Mesendoderm (in vitro differentiated cells): Measurements from ENCODE around the gene CTNS.

Experiments
- DNase-seq: peaks from one replicate; pipeline ENCODE4 v3.0.0; 2013
- H2AK5ac ChIP-seq: 2 replicates; pipeline ENCODE4 v1.6.1; 2013; ENCODE audit warnings: low read length, inconsistent platforms
- H2BK120ac ChIP-seq: 2 replicates; pipeline ENCODE4 v1.6.1; 2013; ENCODE audit warnings: low read depth, mild to moderate bottlenecking, low read length, moderate library complexity, mixed read lengths
- H2BK15ac ChIP-seq: replicated peaks from 2 replicates; pipeline ENCODE4 v1.6.1; 2013; ENCODE audit warnings: low read depth, mild to moderate bottlenecking, moderate library complexity
- H2BK5ac ChIP-seq: 2 replicates; pipeline ENCODE4 v1.6.1; 2013; ENCODE audit warnings: low read length, inconsistent platforms
- H3K18ac ChIP-seq: 2 replicates; pipeline ENCODE4 v1.6.1; 2013; ENCODE audit warnings: mild to moderate bottlenecking, low read length, mixed read lengths
- H3K23ac ChIP-seq: one replicate; pipeline ENCODE4 v1.6.1; 2013; ENCODE audit warnings: low read length
- H3K27ac ChIP-seq: 2 replicates; pipeline ENCODE4 v1.5.1; 2013; ENCODE audit warnings: low read depth, mild to moderate bottlenecking, inconsistent platforms, low read length, moderate library complexity
- H3K27me3 ChIP-seq: 2 replicates; pipeline ENCODE4 v1.6.1; 2013; ENCODE audit warnings: low read length, control low read depth, mild to moderate bottlenecking, inconsistent platforms; ENCODE audit not compliant: insufficient read depth, poor library complexity
- H3K36me3 ChIP-seq: 2 replicates; pipeline ENCODE4 v1.6.1; 2013; ENCODE audit warnings: low read length, inconsistent platforms; ENCODE audit not compliant: control insufficient read depth, insufficient read depth
- H3K4ac ChIP-seq: one replicate; pipeline ENCODE4 v1.6.1; 2013; ENCODE audit warnings: low read depth, mild to moderate bottlenecking, low read length, moderate library complexity
- H3K4me1 ChIP-seq: 2 replicates; pipeline ENCODE4 v1.6.1; 2013; ENCODE audit warnings: low read depth, low read length, inconsistent platforms; ENCODE audit not compliant: control insufficient read depth
- H3K4me2 ChIP-seq: 2 replicates; pipeline ENCODE4 v1.6.1; 2013; ENCODE audit warnings: low read length
- H3K4me3 ChIP-seq: 2 replicates; pipeline ENCODE4 v1.5.1; 2013; ENCODE audit warnings: mild to moderate bottlenecking, low read length
- H3K56ac ChIP-seq: one replicate; pipeline ENCODE4 v1.6.1; 2013; ENCODE audit warnings: low read length
- H3K79me1 ChIP-seq: 2 replicates; pipeline ENCODE4 v1.6.1; 2013; ENCODE audit warnings: low read length, inconsistent platforms
- H3K79me2 ChIP-seq: 2 replicates; pipeline ENCODE4 v1.6.1; 2013; ENCODE audit warnings: mild to moderate bottlenecking, low read length; ENCODE audit not compliant: control insufficient read depth, insufficient read depth
- H3K9ac ChIP-seq: 2 replicates; pipeline ENCODE4 v1.6.1; 2013; ENCODE audit warnings: low read length, inconsistent platforms
- H4K5ac ChIP-seq: one replicate; pipeline ENCODE4 v1.6.1; 2013; ENCODE audit warnings: low read length
- H4K8ac ChIP-seq: one replicate; pipeline ENCODE4 v1.6.1; 2013; ENCODE audit warnings: low read depth, mild to moderate bottlenecking, control low read depth, low read length, moderate library complexity
- WGBS: extraction: QIAGEN DNeasy Blood & Tissue Kit; methylation state at CpG from one replicate; pipeline ENCODE4 v1.1.7; 2013; ENCODE audit warnings: low lambda C conversion rate, missing lambda C conversion rate; ENCODE audit not compliant: insufficient coverage; ENCODE audit errors: extremely low coverage; 5-methylcytosine and 5-hydroxymethylcytosine counted together

The CTNS gene

GRCh38 chr17:3682033-3682432 lies 45.5 kb downstream of the CTNS start:
- H3K27me3 ChIP-seq, result no peaks in the 10 kb centered on the region
- no peak for DNase-seq
- no peak overlapping the region for H4K5ac ChIP-seq
- H3K79me1 ChIP-seq, result no peaks in the 10 kb centered on the region
- no peak overlapping the region for H3K4me3 ChIP-seq
- no peaks in the 10 kb centered on the region for H3K36me3 ChIP-seq
- H3K4ac ChIP-seq, result no peak overlapping the region
- H2BK120ac ChIP-seq, result no peak overlapping the region
- WGBS, result no CpG with 5 or more reads among the region's 12 CpGs
- H2AK5ac ChIP-seq, result no peak overlapping the region
- H3K4me1 ChIP-seq, result no peaks in the 10 kb centered on the region
- no peak overlapping the region for H2BK5ac ChIP-seq
- no peak overlapping the region for H3K23ac ChIP-seq
- H3K27ac ChIP-seq, result no peak overlapping the region
- no peak overlapping the region for H3K9ac ChIP-seq
- H3K79me2 ChIP-seq, result no peaks in the 10 kb centered on the region
- no peak overlapping the region for H3K4me2 ChIP-seq
- no peak overlapping the region for H3K56ac ChIP-seq
- H3K18ac ChIP-seq, result no peak overlapping the region
- H4K8ac ChIP-seq, result no peak overlapping the region
- no peak overlapping the region for H2BK15ac ChIP-seq

DNA sequence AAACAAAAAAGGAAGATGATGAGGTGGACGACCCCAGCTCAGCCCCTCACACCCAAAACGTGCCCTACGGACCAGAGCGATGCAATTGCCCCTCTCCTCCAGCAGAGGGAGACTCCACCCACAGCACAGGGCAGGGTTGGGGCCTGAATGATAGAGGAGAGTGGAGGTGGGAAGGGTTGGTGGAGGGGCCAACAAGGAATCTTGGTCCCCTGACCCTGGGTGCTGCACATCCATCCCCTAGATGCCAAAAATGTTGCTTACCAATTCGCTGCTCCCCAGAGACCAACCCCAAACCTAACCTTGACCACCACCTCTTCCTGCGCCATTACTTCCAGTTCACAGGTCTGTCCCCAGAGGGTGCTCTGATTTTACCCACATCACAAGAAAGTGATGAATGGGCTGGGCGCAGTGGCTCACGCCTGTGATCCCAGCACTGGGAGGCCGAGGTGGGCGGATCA lies 46.5 kb downstream of the CTNS start:
- H3K23ac ChIP-seq, result no peak overlapping the region
- DNase-seq, result peak; percentile 81
- no peak overlapping the region for H2BK120ac ChIP-seq
- no peaks in the 10 kb centered on the region for H3K4me1 ChIP-seq
- no peak overlapping the region for H3K18ac ChIP-seq
- no peaks in the 10 kb centered on the region for H3K79me2 ChIP-seq
- no peak overlapping the region for H4K8ac ChIP-seq
- H3K4me2 ChIP-seq, result no peak overlapping the region
- H2AK5ac ChIP-seq, result no peak overlapping the region
- no peaks in the 10 kb centered on the region for H3K27me3 ChIP-seq
- H4K5ac ChIP-seq, result no peak overlapping the region
- H3K56ac ChIP-seq, result no peak overlapping the region
- no peaks in the 10 kb centered on the region for H3K36me3 ChIP-seq
- no CpG with 5 or more reads among the region's 10 CpGs for WGBS
- H2BK5ac ChIP-seq, result no peak overlapping the region
- no peak overlapping the region for H3K9ac ChIP-seq
- H3K4me3 ChIP-seq, result no peak overlapping the region
- H3K27ac ChIP-seq, result no peak overlapping the region
- H3K4ac ChIP-seq, result no peak overlapping the region
- H3K79me1 ChIP-seq, result no peaks in the 10 kb centered on the region
- no peak overlapping the region for H2BK15ac ChIP-seq

GRCh38 chr17:3685174-3685573 lies 48.6 kb downstream of the CTNS start:
- H3K18ac ChIP-seq, result no peak overlapping the region
- DNase-seq, result no peak
- no peak overlapping the region for H2BK120ac ChIP-seq
- no peaks in the 10 kb centered on the region for H3K4me1 ChIP-seq
- no peaks in the 10 kb centered on the region for H3K79me1 ChIP-seq
- no CpG with 5 or more reads among the region's 13 CpGs for WGBS
- no peak overlapping the region for H2AK5ac ChIP-seq
- H3K23ac ChIP-seq, result no peak overlapping the region
- H3K56ac ChIP-seq, result no peak overlapping the region
- H3K4me3 ChIP-seq, result no peak overlapping the region
- H3K4ac ChIP-seq, result no peak overlapping the region
- H3K27me3 ChIP-seq, result no peaks in the 10 kb centered on the region
- H3K36me3 ChIP-seq, result no peaks in the 10 kb centered on the region
- H4K5ac ChIP-seq, result no peak overlapping the region
- no peak overlapping the region for H2BK15ac ChIP-seq
- H3K9ac ChIP-seq, result no peak overlapping the region
- no peaks in the 10 kb centered on the region for H3K79me2 ChIP-seq
- no peak overlapping the region for H2BK5ac ChIP-seq
- H3K27ac ChIP-seq, result no peak overlapping the region
- H3K4me2 ChIP-seq, result no peak overlapping the region
- no peak overlapping the region for H4K8ac ChIP-seq

- H3K4ac ChIP-seq, result no peak overlapping the region
- H3K4me3 ChIP-seq, result no peak overlapping the region
- no peaks in the 10 kb centered on the region for H3K79me2 ChIP-seq
- H4K8ac ChIP-seq, result no peak overlapping the region
- no peaks in the 10 kb centered on the region for H3K27me3 ChIP-seq
- H3K9ac ChIP-seq, result no peak overlapping the region
- no peak overlapping the region for H2BK5ac ChIP-seq
- H4K5ac ChIP-seq, result no peak overlapping the region
- H2BK120ac ChIP-seq, result no peak overlapping the region
- H3K4me1 ChIP-seq, result no peaks in the 10 kb centered on the region
- H3K23ac ChIP-seq, result no peak overlapping the region
- no peak overlapping the region for H3K27ac ChIP-seq
- H3K79me1 ChIP-seq, result no peaks in the 10 kb centered on the region
- no peaks in the 10 kb centered on the region for H3K36me3 ChIP-seq
- no peak overlapping the region for H2AK5ac ChIP-seq
- no peak overlapping the region for H3K56ac ChIP-seq
- WGBS, result no CpG with 5 or more reads among the region's 19 CpGs
- DNase-seq, result no peak
- no peak overlapping the region for H3K18ac ChIP-seq
- H2BK15ac ChIP-seq, result no peak overlapping the region
- H3K4me2 ChIP-seq, result no peak overlapping the region
Observed at GRCh38 chr17:3688027-3688553, 51.5 kb downstream of the CTNS start.

DNA sequence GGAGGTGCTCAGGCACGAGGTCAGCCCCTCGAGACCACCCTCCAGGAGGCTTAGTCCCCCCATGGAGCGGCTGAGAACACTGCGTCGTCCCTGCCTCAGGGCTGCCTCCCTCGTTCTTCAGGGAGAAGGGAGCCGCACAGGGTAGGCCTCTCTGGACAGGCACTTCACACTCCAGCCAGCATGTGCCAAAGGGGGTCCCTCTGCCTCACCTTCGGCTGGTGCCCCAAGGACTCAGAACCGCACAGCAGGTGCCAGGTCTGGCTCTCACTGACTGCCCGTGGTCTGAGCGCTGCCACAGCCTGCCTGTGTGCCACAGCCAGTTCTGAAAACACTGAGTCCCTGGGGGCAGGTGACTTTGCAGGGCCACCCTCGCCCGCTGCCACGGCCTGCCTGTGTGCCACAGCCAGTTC lies 52.3 kb downstream of the CTNS start:
- no peak overlapping the region for H2BK15ac ChIP-seq
- H3K79me2 ChIP-seq, result no peaks in the 10 kb centered on the region
- no peak overlapping the region for H3K27ac ChIP-seq
- no CpG with 5 or more reads among the region's 14 CpGs for WGBS
- H3K36me3 ChIP-seq, result no peaks in the 10 kb centered on the region
- H3K4me3 ChIP-seq, result no peak overlapping the region
- H2AK5ac ChIP-seq, result no peak overlapping the region
- H4K5ac ChIP-seq, result no peak overlapping the region
- no peak overlapping the region for H3K9ac ChIP-seq
- H3K4me2 ChIP-seq, result no peak overlapping the region
- no peak overlapping the region for H3K4ac ChIP-seq
- H3K27me3 ChIP-seq, result no peaks in the 10 kb centered on the region
- DNase-seq, result no peak
- H2BK120ac ChIP-seq, result no peak overlapping the region
- H3K79me1 ChIP-seq, result no peaks in the 10 kb centered on the region
- no peak overlapping the region for H2BK5ac ChIP-seq
- no peak overlapping the region for H3K18ac ChIP-seq
- H3K4me1 ChIP-seq, result no peaks in the 10 kb centered on the region
- no peak overlapping the region for H3K56ac ChIP-seq
- H4K8ac ChIP-seq, result no peak overlapping the region
- H3K23ac ChIP-seq, result no peak overlapping the region
